Fibroblast of the aortic adventitia (primary cell): ENCODE data around the gene PFKFB2. TPM values are rescaled to one million over a fixed set of nuclear protein-coding genes. Genes with fewer than 3 reads are reported as not detected.
A peak's percentile ranks its signal among the peaks of the same experiment; 100 is the strongest.

Experiments
- DNase-seq: peaks from one replicate; pipeline ENCODE4 v3.0.0-alpha.2; 2010; ENCODE audit warnings: low read depth
- H3K4me3 ChIP-seq: 2 replicates; pipeline ENCODE4 v1.5.1; 2011; ENCODE audit warnings: low read depth, mild to moderate bottlenecking, control low read depth, low read length, moderate library complexity
- total RNA-seq: library from RNA; depleted of rRNA; stranded (reverse); fragments of >200 nt; gene quantifications from 2 replicates; pipeline ENCODE4 v1.2.3, GENCODE V29; 2012; ENCODE audit warnings: low replicate concordance
- TF ChIP-seq, protein P1 (sequence below): IDR thresholded peaks from 2 replicates; pipeline ENCODE4 v1.5.1; 2011; ENCODE audit warnings: mild to moderate bottlenecking, low read length, control low read depth, inconsistent platforms; ENCODE audit not compliant: insufficient read depth

The PFKFB2 gene
- total RNA-seq, 1 donor: 6.9 TPM

DNA sequence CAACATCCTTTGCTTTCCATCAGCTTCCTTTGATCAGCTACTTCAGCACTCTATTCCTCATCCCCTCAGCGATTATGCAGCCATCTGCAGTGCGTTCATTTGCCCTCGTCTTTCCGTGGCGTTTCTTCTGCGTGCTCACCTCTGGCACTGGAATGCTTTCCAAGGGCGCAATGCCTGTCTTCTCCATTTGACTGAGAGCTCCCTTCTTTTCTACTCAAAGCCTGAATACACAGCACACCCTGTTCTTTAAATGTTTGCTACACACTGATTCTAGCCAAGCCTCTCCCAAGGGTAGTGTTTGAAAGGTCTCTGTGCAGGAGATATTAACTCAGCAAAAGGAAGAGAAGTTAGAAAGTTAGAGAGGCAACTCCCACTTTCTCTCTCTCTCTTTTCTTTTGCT is 43.1 kb upstream of the PFKFB2 start:
- H3K4me3 ChIP-seq: no peak overlapping the region
- no peak for DNase-seq
- TF ChIP-seq, protein P1, sequence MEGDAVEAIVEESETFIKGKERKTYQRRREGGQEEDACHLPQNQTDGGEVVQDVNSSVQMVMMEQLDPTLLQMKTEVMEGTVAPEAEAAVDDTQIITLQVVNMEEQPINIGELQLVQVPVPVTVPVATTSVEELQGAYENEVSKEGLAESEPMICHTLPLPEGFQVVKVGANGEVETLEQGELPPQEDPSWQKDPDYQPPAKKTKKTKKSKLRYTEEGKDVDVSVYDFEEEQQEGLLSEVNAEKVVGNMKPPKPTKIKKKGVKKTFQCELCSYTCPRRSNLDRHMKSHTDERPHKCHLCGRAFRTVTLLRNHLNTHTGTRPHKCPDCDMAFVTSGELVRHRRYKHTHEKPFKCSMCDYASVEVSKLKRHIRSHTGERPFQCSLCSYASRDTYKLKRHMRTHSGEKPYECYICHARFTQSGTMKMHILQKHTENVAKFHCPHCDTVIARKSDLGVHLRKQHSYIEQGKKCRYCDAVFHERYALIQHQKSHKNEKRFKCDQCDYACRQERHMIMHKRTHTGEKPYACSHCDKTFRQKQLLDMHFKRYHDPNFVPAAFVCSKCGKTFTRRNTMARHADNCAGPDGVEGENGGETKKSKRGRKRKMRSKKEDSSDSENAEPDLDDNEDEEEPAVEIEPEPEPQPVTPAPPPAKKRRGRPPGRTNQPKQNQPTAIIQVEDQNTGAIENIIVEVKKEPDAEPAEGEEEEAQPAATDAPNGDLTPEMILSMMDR: no peak

DNA sequence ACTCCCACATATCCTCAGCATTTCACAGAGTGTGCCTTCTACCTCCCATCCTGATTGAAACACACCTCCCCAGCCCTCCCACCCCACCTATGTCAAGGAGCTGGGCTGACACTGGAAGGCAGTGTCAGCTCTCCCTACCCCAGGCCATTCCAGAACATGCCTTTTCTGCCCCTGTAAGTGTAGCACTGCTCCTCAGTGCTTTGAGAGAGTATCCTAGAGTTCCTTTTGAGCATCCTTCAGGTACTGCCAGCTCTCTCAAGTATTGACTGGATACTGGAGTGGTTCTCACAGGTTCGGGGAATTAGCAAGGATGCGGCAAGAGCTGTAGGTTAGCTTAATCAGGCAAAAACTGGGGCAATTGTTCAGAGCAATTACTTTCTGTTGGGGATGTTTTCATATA is 42.3 kb upstream of the PFKFB2 start:
- TF ChIP-seq, protein P1: no peak
- no peak overlapping the region for H3K4me3 ChIP-seq
- no peak for DNase-seq

DNA sequence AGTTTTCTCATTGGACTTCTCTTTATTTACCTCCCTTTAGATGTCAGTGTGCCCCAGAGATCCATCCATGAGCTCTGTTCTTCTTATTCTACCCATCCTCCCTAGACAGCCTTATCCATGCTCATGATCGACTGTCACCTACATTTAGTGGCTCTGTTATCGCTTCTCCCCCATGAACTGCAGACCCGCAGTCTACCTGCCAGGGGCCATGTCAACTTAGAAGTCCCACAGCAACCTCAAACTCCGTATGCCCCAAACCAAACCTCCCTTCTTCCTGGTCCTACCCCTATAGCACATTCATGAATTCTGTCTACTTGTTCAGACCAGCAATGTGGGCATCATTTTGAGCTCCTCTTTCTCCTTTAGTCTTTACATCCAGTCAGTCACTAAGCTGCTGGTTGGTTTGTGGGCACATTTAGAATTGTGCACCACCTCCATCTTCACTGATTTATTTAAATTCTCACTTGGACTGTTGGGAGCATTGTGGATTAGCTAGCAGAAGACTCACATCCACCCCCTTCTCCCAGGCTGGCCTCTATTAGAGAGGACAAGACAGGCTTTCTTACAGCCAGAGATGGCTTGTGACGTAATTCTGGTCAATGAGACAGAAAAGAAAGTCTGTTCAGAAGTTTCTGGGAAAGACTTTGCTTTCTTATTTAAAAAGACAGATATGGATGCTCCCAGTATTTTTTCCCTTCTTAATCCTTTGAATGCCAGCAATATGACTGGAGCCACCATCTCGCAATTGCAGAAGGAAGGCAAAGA is 39.6 kb upstream of the PFKFB2 start:
- H3K4me3 ChIP-seq: no peak overlapping the region
- no peak for DNase-seq
- TF ChIP-seq, protein P1: no peak

DNA sequence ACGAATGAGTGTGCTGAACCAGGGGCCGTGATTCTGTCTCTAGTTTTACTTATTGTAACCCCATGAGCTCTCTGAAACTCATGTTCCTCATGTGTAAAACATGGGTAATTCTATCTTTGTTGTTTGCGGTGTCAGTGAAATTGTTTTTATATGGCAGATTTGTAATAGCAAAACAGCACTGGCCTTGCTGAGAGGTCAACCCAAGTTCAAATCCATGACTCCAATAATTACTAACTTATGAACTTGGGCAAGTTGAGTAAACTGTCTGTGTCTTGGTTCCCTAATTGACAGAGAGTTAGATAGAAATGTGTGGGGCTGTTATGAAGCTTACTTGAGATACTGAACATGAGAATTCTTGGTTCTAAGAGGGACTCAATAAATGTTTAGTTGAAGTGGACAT is 38.3 kb upstream of the PFKFB2 start:
- DNase-seq: no peak
- TF ChIP-seq, protein P1: no peak
- H3K4me3 ChIP-seq: no peak overlapping the region

DNA sequence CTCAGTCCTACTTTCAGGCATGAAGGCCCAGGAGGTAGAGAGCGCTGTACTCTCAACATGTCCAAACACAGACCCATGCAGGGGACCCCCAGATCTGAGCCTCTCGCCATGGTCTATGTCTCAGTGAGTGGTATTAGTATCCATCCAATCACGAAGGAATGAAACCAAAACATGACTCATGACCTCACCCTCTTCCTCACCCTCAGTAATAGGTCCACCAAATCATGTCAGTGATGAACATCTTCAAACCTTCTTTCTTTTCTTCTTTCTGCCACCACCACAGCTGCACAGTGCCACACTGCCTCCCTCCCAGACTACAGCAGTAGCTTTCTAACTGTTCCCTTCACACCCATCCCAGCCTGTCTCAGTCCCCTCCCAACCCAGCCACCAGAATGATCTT is 37.3 kb upstream of the PFKFB2 start:
- H3K4me3 ChIP-seq: no peak overlapping the region
- DNase-seq: no peak
- TF ChIP-seq, protein P1: no peak

DNA sequence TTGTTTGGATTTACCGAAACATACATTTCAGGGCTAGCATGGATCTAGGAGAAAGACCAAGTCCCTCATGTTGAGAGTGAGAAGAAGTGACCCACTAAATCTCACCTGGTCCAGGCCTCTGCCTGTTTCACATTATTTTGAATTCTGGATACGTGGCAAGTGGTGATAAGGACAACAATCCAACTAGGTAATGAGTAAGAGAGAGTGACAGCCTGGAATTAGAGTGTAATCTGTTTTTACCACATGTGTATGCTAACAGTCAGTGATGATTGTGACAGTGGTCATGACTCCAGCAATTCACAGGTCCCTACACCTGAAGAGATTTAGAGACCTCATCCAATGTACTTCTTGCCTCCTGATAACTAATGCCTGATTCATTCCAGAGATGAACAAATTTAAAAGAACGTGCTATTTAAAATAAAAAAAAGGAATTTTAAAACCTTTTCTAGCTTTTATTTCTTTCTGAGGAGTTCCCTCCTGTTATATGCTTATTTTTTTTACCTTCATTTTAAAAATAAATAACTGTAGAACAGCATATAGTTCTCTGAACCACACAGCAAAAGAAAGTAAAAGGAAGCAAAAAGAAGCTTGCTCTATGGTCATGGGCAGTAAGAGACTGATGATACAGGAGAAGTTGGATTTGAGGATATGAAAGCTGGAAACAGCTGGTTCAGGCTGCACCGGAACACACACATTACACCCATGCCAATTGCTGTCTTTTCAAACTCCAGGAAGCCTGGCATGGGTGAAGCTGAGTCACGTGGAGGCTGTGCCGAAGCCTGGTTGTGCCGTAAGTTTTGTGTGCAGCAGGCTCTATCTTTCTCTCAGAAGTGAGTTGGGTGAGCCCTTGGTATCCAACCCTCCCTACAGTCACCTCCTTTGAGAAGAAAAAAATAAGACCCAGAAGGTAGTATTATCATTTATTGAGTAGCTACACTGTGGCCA is 35.2 kb upstream of the PFKFB2 start:
- no peak overlapping the region for H3K4me3 ChIP-seq
- TF ChIP-seq, protein P1: no peak
- DNase-seq: peak; percentile 32
